ENCODE results near the gene MLH3.

GRCh38 chr14:75051556-75051899, 261 bp upstream of the MLH3 start:
- TF ChIP-seq, protein P1, sequence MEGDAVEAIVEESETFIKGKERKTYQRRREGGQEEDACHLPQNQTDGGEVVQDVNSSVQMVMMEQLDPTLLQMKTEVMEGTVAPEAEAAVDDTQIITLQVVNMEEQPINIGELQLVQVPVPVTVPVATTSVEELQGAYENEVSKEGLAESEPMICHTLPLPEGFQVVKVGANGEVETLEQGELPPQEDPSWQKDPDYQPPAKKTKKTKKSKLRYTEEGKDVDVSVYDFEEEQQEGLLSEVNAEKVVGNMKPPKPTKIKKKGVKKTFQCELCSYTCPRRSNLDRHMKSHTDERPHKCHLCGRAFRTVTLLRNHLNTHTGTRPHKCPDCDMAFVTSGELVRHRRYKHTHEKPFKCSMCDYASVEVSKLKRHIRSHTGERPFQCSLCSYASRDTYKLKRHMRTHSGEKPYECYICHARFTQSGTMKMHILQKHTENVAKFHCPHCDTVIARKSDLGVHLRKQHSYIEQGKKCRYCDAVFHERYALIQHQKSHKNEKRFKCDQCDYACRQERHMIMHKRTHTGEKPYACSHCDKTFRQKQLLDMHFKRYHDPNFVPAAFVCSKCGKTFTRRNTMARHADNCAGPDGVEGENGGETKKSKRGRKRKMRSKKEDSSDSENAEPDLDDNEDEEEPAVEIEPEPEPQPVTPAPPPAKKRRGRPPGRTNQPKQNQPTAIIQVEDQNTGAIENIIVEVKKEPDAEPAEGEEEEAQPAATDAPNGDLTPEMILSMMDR (IDR thresholded peaks at IDR 0.05) = no peak
- TF ChIP-seq EP300 (IDR thresholded peaks at IDR 0.05) = no peak
- no peak for TF ChIP-seq POLR2A (IDR thresholded peaks at IDR 0.05)

Data from upper lobe of left lung (tissue), 4 donors.